HepG2 (cell line): ENCODE measurements around the gene EPB41. TPM values are rescaled to one million over a fixed set of nuclear protein-coding genes. Genes with fewer than 3 reads are reported as not detected.

Experiments
- EED ChIP-seq: sonication (generic); formaldehyde crosslinking; IDR thresholded peaks from 2 replicates; pipeline ENCODE4 v1.5.0; 2020; ENCODE audit warnings: mild to moderate bottlenecking, missing genetic modification reagents
- MAZ ChIP-seq, 2 experiments: sonication (generic) in 1 of 2; formaldehyde crosslinking in 1 of 2; IDR thresholded peaks; 2 replicates each; pipeline versions ENCODE4 v1.5.0 to v1.6.1; 2012 to 2020; ENCODE audit warnings: low read depth in 2 of 2, mild to moderate bottlenecking in 2 of 2, borderline replicate concordance in 1 of 2, improper control_type of control experiment in 1 of 2, low read length in 1 of 2, missing genetic modification reagents in 1 of 2, moderate library complexity in 1 of 2
- MTF1 ChIP-seq: sonication (generic); formaldehyde crosslinking; IDR thresholded peaks from 2 replicates; pipeline ENCODE4 v1.5.0; 2020; ENCODE audit warnings: missing genetic modification reagents
- NRL ChIP-seq: sonication (generic); formaldehyde crosslinking; IDR thresholded peaks from 2 replicates; pipeline ENCODE4 v1.5.0; 2020; ENCODE audit warnings: missing genetic modification reagents, mild to moderate bottlenecking, moderate library complexity, borderline replicate concordance
- PHF20 ChIP-seq: sonication (generic); formaldehyde crosslinking; IDR thresholded peaks from 2 replicates; pipeline ENCODE4 v1.5.0; 2020; ENCODE audit warnings: mild to moderate bottlenecking, missing genetic modification reagents
- SMAD9 ChIP-seq: sonication (generic); formaldehyde crosslinking; IDR thresholded peaks from 2 replicates; pipeline ENCODE4 v1.5.1; 2020; ENCODE audit warnings: mild to moderate bottlenecking, missing genetic modification reagents
- TBX2 ChIP-seq: sonication (generic); formaldehyde crosslinking; IDR thresholded peaks from 2 replicates; pipeline ENCODE4 v1.5.0; 2020; ENCODE audit warnings: missing genetic modification reagents, mild to moderate bottlenecking, borderline replicate concordance
- THAP8 ChIP-seq: sonication (generic); formaldehyde crosslinking; IDR thresholded peaks from 2 replicates; pipeline ENCODE4 v1.5.1; 2020; ENCODE audit warnings: missing genetic modification reagents, mild to moderate bottlenecking, borderline replicate concordance
- TOPORS ChIP-seq: sonication (generic); formaldehyde crosslinking; IDR thresholded peaks from 2 replicates; pipeline ENCODE4 v1.8.0; 2023; ENCODE audit warnings: mild to moderate bottlenecking, missing genetic modification reagents
- ZNF274 ChIP-seq: sonication (generic); formaldehyde crosslinking; IDR thresholded peaks from 2 replicates; pipeline ENCODE4 v1.5.1; 2020; ENCODE audit warnings: mild to moderate bottlenecking, missing genetic modification reagents
- ZNF646 ChIP-seq: sonication (generic); formaldehyde crosslinking; IDR thresholded peaks from 2 replicates; pipeline ENCODE4 v1.9.0; 2021; ENCODE audit warnings: mild to moderate bottlenecking, missing genetic modification reagents
- ZNF83 ChIP-seq: sonication (generic); formaldehyde crosslinking; IDR thresholded peaks from 2 replicates; pipeline ENCODE4 v1.4.0; 2020; ENCODE audit warnings: missing genetic modification reagents, mild to moderate bottlenecking, borderline replicate concordance
- polyA plus RNA-seq, 8 experiments: library from polyadenylated mRNA; depleted of rRNA in 3 of 8; stranded (reverse) in 7 of 8; unstranded in 1 of 8; fragments of >200 nt; fragmentation: Illumina TruSeq in 4 of 8; extraction: Trizol in 4 of 8; gene quantifications; 2 replicates each; pipeline versions ENCODE4 v1.2.1 to v1.2.3, GENCODE V29; 2011 to 2016; ENCODE audit warnings: low read depth in 4 of 8, missing spikeins in 1 of 8, mixed read lengths in 1 of 8; ENCODE audit not compliant: insufficient read depth in 1 of 8
- total RNA-seq, 5 experiments: library from RNA; depleted of rRNA; stranded (reverse); fragments of >200 nt; fragmentation: Illumina TruSeq; extraction: Trizol; gene quantifications; 2 replicates each; pipeline ENCODE4 v1.2.3, GENCODE V29; 2016; ENCODE audit warnings: low read depth in 1 of 5

The EPB41 gene
- total and polyA plus RNA-seq, 2 of the 13 experiments (the other 11 are each of a cell fraction or from before 2014, with no cell fraction given) = 34.5 to 46.7 TPM

GRCh38 chr1:28882009-28882628 lies 32.2 kb upstream of the EPB41 start (continued):
- TF ChIP-seq EED (CRISPR knock-in tag) (no peak), THAP8 (CRISPR knock-in tag) (no peak), ZNF83 (CRISPR knock-in tag) (no peak), PHF20 (CRISPR knock-in tag) (no peak), MAZ (IDR thresholded peaks at IDR 0.05; ENCODE audit: borderline replicate concordance, low read depth, low read length) (no peak), MAZ (CRISPR knock-in tag; IDR thresholded peaks at IDR 0.05; ENCODE audit: low read depth) (peak; percentile 69), ZNF274 (CRISPR knock-in tag) (0 out of 2 replicates have a peak, but pooled peaks have one; percentile 62), SMAD9 (CRISPR knock-in tag) (no peak), ZNF646 (no peak), TBX2 (CRISPR knock-in tag) (peak; percentile 29; the same call in 1 of the 2 replicates), NRL (CRISPR knock-in tag) (no peak), TOPORS (CRISPR knock-in tag) (no peak), MTF1 (no peak)
